ENCODE results near the gene SLC19A1.
"Not testable (repeated sequence)": the region's sequence is repeated elsewhere in the genome, so short reads cannot be mapped to it uniquely, and the experiment has no call there.

Gene SLC19A1

DNA sequence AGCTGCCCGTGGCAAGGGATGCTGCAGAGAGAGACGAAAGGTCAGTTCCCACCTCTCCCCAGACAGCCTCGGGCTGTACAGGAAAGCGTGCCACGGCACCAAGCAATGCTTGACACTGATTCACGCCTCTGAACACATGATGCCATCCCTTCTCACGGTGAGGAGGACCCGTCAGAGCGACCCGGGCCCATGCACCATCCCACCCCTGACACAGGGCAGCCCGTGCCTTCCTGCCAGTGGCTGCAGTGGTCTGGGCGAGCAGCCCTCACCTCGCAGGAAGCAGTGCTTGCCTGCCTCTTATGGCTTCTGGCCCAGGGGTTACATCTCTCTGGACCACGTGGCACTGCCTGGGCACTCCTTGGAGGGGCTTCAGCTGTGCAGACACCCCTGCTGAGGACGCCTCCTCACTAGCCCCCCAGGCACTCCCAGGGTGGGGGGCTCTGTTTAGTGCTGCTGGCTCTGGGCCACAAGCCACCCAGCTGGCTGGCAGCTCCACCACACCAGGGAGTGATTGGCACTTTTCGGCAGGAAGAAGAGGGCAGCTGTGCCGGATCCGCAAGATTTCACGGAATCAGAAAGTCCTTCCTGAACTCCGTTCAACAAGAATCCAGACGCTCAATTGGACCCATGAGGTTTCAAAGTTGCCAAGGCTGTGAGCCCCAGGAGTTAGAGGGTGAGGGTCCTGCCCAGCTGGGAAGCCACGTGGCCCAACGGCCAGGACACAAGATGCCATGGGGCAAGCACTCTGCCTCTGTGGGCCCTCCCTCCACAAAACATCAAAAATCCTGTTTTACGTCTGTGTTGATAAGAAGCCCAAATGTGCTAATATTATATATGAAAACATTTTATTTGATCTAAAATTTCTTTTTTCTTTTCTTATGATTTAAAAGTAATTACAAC lies 34.8 kb upstream of the SLC19A1 start:
- no peak for FAIRE-seq

DNA sequence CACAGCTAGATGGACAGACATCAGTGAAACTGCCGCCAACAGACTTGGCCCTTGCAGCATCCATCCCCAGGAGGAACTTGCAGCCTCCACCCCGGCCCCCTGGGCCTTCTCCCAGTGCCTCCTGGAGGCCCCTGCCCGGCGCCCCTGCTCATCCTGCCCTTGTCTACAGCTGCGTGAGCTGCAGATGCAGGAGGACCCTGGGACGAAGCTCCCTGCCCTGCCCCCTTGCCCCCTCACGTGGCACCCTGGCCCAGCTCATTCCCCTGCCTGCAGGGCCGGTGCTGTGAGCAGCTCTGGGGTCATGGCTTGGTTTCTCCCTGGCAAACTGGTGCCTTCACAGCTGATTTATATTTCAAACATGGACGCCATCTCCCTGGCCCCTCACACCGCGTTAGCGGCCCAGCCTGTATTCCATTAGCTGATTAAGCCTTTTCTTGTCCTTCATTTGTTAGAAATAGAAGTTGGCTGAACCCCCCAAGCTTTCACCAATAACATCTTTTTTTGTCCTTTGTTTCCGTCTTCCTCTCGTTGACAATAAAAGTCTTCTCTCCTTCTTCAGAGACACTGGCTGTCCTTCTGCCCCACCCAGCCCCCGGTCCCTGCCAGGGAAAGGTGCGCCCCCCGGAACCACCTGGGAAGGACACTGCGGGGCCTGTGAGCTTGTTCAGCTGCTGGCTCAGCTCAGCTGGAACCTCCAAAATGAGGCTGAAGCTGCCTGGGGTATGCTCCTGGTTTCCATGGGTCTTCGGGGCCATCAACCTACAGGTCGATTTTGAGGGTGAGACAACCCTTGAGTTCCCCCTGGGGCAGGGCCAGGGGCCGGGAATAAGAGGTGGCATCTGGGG lies 34.0 kb upstream of the SLC19A1 start:
- FAIRE-seq: no peak

DNA sequence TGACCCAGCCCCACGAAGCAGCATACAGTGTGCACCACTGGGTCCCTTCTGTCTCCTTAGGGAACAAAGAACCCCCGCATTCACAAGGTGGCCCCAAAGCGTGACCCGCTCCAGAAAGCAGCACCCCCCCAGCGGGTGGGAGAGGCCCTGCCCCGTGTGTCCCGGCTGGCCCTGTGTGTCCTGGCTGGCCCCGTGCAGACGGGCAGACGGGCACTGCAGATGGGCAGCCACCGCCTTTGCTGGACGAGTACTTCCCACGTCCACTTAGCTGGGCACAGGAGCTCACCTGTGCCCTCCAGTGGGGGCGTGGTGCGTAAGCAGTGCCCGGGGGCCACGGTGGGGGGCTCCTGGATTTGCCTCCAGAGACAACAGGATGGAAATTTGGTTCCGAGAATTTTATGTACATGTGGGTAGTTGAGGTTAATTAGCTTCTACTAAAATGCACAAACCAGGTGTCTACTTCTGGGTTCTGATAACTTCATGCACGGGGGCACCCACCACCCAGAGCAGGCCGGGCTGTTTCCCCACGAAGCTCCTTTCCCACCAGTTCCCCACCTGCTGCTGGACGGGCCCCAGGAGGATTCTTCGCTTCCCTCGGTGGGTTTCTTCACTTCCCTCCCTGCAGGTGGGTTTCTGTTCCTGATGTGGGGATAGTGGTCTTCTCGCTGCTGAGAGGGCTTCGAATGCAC lies 33.2 kb upstream of the SLC19A1 start:
- no peak for FAIRE-seq

GRCh38 chr21:45574691-45575090 lies 32.5 kb upstream of the SLC19A1 start:
- no peak for FAIRE-seq

DNA sequence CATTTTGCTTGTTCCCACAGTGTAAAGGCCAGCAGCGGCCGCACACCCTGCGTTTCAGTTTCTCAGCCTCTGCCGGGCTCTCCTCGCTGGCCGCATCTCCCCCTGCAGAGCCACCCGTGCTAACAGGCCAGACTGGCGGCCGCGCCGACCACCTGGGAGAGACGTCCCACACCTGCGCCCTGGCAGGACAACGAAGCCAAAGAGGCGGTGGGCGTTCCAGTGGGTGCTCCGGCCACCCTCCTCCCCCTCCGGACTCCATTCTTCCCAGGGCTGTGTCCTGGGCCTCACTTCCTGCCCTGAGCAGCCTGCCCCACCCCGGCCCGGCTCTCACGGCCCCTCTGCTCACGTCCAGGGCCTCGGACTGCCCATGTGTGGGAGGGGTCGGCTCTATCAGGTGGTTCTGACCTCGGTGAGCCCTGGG lies 31.9 kb upstream of the SLC19A1 start:
- FAIRE-seq: no peak

DNA sequence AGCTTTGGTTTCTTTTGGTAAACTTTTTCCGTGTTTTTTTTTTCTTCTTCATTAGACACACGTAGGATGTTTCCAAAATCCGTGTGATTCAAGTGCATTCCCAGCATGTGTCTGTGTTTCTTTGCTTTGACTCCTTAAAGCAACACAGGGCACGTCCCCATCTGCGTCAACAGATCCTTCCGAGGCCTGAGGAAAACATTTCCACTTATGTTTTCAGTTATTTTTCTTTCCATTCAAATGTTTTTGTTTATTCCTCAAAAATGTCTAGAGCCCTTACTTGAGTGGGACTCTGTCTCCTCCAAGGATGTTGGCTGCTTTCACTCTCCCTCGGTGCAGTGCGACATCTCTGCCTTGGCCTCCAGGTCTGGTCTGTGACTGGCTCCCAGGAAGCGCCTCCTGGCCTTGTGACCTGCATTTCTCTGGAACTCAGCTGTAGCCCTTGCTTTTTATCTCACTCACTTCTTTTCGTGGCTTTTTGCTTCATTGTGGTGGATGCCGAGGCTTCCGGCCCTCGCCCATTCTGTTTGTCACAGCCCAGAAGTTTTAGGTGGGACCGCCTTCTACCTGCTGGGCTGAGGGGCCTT lies 31.3 kb upstream of the SLC19A1 start:
- FAIRE-seq: no peak

DNA sequence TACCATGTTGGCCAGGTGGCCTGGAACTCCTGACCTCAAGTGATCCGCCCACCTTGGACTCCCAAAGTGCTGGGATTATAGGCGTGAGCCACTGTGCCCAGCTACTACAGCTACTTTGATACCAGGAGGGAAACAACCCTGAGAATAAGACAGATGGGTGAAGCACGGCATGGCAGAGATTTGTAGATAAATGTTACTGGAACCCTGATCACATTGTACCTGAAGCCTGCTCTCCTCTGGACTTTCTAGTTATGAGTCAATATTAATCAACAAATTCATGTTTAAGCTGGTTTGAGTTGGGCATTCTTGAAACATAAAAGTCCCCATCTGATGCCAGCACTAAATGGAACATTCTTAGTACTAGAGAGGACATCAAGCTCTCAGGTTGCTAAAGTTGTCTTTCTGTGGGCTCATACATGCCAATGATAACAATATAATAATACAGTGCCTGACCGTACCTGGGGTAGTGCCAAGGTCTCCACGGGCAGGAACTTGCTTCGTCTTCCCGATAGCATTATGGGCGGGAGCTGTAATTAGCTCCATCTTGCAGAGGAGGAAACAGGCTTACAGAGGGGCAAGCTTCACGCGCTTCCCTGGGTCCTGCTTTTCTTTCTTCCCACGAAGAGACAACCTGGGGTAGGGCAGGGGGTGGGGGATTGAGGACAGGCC lies 30.7 kb upstream of the SLC19A1 start:
- FAIRE-seq: no peak

- FAIRE-seq: no peak
These were observed 30.0 kb upstream of the SLC19A1 start for GRCh38 chr21:45572231-45572630.

DNA sequence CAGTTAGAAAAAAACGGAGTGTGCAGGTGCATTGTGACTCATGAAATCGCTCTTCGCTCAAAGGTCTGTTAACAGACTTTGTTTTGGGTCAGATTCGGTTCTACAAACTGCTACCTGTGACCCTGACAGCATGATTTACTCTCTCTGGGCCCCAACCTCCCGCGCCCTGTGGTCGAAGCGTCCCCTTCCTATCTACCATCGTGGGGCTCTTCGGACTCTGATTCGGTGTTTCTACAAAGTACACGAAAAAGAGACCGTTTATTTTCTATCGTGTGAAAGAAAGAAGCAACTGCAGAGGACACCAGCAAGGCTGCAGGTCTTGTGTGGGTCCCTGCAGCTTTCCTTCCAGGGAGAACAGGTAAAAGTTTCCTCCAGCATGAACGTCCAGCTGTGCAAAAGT lies 29.4 kb upstream of the SLC19A1 start:
- no peak for FAIRE-seq

GRCh38 chr21:45570826-45571601 lies 28.8 kb upstream of the SLC19A1 start:
- no peak for FAIRE-seq

GRCh38 chr21:45570071-45570470 lies 27.8 kb upstream of the SLC19A1 start:
- FAIRE-seq: no peak

DNA sequence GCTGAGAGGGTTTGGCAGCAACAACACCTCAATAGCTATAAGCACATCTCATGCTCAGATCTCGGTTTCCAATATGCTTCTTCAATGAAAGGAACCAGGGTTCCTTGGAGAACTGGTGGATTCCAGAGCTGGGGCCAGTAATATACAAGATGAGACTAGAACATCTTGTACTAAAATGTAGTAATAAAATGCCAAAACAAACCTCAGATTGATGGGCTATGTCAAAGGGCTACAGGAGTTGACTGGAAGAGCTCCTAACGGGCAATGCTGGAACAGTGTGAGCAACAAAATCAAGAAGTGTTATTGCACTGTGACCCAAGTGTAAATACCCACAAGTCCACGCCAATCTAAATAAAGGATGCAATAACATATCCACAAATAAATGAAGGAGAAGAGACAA lies 26.1 kb upstream of the SLC19A1 start:
- FAIRE-seq: no peak

GRCh38 chr21:45564137-45564536 lies 21.9 kb upstream of the SLC19A1 start:
- FAIRE-seq: not testable (repeated sequence)

DNA sequence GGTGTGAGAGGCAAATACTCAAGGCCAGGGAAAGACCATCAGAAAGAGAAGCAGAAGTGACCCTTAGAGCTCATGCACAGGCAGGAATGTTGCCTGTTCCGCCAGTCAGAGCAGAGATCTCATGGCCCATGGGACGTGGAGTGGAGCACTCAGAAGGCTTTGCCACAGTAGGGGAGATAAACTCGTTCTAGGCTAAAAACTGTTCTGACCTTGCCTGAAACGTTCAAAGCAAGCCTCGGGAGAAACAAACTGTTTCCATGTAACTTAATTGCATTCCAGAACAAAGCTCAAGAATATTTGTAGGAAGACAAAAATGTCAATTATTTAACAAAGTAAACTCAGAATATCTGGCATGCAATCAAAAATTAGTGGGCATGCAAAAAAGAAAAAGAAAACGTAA lies 20.7 kb upstream of the SLC19A1 start:
- FAIRE-seq: no peak

DNA sequence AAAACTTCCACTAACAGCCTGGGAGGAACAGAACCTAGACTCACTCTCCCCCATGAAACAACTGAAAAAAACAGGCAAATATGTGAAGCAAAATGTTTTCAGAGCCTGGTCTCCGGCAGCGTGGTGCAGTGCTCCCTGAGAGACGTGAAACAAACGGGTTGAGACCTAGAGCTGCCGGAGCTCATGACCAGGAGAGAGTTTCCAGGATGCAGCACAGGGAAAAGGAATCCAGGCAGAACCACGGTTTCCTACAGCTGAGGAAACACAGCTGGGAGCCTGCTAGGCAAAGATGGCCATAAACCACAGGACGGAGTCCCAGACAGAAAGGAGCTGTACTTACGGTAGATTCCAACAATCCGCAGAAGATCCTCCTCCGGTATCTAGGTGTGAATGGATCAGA lies 20.2 kb upstream of the SLC19A1 start:
- no peak for FAIRE-seq

DNA sequence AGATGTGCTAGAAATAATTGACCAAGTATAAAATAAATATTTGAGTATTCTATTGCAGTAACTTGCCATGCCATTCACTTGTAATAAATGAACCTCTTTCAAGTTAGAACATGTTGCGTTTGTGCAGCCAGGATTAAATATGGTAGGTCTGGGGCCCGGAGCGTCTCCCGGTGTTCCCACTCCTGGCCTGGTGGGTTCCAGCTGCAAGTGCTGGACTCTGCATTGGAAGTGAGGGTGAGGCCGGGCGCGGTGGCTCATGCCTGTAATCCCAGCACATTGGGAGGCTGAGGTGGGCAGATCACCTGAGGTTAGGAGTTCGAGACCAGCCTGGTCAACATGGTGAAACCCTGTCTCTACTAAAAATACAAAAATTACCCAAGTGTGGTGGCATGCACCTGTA lies 19.0 kb upstream of the SLC19A1 start:
- not testable (repeated sequence) for FAIRE-seq

DNA sequence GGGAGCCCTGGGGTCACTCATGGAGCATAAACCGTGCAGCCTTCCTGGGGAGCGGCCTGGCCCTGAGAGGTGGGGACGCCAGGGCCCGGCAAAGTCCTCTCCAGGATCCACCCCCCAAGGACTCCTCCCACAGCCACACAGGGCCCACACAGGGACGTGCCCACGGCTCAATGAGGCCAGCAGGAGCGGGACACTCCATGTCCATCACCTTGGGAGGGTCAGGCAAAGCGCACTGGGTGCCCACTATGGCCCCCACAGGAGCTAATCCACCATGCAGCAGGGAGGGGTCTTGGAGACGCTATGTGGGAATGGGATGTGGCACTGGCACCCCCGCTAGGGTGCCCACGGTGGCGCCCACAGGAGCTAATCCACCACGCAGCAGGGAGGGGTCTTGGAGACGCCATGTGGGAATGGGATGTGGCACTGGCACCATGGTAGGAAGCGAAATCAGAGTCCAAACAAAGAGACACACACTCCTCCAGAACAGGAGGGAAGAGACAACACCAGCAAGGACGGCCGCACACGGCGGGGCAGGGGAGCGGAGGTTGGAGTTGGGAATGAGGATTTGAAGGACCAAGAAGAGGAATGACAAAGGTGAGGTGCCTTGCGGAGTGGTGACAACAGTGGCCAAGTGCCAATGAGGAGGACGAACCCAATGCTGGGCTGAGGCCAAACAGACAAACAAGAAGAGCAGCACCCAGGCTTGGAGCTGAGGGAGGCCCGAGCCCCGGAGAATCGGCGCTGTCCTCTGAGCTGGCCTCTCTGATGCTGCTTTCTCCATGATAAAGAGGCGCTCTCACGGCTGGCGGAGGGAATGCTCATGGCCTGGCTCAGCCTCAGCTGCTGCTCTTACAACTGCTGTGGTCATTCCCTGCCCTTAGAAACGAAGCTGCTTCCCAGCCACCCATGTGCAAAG lies 18.1 kb upstream of the SLC19A1 start:
- no peak for FAIRE-seq

- no peak for FAIRE-seq
These were observed 17.2 kb upstream of the SLC19A1 start for GRCh38 chr21:45559216-45560105.

GRCh38 chr21:45558044-45558721 lies 15.9 kb upstream of the SLC19A1 start:
- no peak for FAIRE-seq
